MG63 (cell line): Measurements from ENCODE around the gene TIMELESS. TPM values are rescaled to one million over a fixed set of nuclear protein-coding genes. Genes with fewer than 3 reads are reported as not detected.
"Not testable (repeated sequence)": the region's sequence is repeated elsewhere in the genome, so short reads cannot be mapped to it uniquely, and the experiment has no call there.

Experiments used
- DNase-seq: peaks from one replicate; pipeline ENCODE4 v3.0.0-alpha.2; 2020
- H3K27me3 ChIP-seq: fragments of 250-450 bp; sonication (Bioruptor Pico); 2 replicates; pipeline ENCODE4 v1.5.1; 2020; ENCODE audit warnings: mild to moderate bottlenecking, moderate library complexity
- H3K36me3 ChIP-seq: fragments of 250-450 bp; sonication (Bioruptor Pico); 2 replicates; pipeline ENCODE4 v1.5.1; 2020; ENCODE audit warnings: mild to moderate bottlenecking, moderate library complexity
- H3K4me3 ChIP-seq: fragments of 250-450 bp; sonication (Bioruptor Pico); 2 replicates; pipeline ENCODE4 v1.5.1; 2020; ENCODE audit warnings: mild to moderate bottlenecking, moderate library complexity
- H3K9me3 ChIP-seq: fragments of 250-450 bp; sonication (Bioruptor Pico); 2 replicates; pipeline ENCODE4 v1.5.1; 2020; ENCODE audit warnings: mild to moderate bottlenecking, moderate library complexity
- total RNA-seq: library from RNA; depleted of rRNA; stranded (reverse); fragments of >200 nt; shearing (Covaris generic); gene quantifications from 2 replicates; pipeline ENCODE4 v1.2.3, GENCODE V29; 2014; ENCODE audit warnings: low replicate concordance; rRNA removed

TIMELESS gene, protein sequence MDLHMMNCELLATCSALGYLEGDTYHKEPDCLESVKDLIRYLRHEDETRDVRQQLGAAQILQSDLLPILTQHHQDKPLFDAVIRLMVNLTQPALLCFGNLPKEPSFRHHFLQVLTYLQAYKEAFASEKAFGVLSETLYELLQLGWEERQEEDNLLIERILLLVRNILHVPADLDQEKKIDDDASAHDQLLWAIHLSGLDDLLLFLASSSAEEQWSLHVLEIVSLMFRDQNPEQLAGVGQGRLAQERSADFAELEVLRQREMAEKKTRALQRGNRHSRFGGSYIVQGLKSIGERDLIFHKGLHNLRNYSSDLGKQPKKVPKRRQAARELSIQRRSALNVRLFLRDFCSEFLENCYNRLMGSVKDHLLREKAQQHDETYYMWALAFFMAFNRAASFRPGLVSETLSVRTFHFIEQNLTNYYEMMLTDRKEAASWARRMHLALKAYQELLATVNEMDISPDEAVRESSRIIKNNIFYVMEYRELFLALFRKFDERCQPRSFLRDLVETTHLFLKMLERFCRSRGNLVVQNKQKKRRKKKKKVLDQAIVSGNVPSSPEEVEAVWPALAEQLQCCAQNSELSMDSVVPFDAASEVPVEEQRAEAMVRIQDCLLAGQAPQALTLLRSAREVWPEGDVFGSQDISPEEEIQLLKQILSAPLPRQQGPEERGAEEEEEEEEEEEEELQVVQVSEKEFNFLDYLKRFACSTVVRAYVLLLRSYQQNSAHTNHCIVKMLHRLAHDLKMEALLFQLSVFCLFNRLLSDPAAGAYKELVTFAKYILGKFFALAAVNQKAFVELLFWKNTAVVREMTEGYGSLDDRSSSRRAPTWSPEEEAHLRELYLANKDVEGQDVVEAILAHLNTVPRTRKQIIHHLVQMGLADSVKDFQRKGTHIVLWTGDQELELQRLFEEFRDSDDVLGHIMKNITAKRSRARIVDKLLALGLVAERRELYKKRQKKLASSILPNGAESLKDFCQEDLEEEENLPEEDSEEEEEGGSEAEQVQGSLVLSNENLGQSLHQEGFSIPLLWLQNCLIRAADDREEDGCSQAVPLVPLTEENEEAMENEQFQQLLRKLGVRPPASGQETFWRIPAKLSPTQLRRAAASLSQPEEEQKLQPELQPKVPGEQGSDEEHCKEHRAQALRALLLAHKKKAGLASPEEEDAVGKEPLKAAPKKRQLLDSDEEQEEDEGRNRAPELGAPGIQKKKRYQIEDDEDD
- total RNA-seq: 22.6 and 24.4 TPM in 2 replicates

DNA sequence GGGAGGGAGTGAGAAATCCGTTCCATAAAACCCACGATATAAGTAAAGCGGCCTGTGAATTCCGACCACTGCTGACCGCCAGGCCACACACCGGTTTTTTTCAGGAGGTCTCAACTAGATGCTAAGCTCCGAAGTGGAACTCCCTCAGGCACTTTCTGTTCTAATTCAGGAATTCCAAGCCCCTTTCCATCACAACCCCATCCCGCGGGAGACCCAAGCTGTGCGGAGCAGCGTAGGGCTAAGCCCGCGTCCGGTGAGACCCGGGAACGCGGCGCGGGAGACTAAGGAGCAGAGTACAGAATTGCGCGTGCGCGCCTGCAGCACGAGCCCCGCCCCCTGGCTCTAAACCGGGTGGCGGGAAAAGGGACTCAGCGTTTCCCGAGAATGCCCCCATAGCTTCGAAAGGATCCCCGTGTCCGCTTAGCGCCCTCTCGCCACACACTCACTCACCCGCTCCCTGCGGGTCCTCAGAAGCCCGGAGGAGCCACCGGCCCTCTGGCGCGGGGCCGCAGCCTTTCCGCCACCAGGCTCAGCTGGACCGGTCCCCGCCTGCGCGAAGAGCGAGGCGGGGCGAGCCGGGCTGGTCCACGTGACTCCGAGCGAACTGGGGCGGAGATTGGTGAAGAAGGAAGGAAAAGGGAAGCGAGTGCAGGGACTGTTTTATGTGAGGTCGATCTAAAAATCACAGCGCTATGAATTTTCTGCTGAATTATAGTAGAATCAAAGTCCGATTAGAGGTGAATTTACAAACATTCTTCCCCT lies at the start of gene TIMELESS:
TIMELESS (minus strand) TSS at position 567 of the 762 bp plus-strand sequence. CDS start 15,256 bp downstream, outside the sequence.
- peak; percentile 88 for DNase-seq
- no peaks in the 10 kb centered on the region for H3K9me3 ChIP-seq
- H3K27me3 ChIP-seq: no peaks in the 10 kb centered on the region
- H3K36me3 ChIP-seq: peaks cover 7% of the 10 kb centered on the region; the same call in 1 of the 2 replicates
- H3K4me3 ChIP-seq: peak within 1 kb of the TSS; percentile 57

DNA sequence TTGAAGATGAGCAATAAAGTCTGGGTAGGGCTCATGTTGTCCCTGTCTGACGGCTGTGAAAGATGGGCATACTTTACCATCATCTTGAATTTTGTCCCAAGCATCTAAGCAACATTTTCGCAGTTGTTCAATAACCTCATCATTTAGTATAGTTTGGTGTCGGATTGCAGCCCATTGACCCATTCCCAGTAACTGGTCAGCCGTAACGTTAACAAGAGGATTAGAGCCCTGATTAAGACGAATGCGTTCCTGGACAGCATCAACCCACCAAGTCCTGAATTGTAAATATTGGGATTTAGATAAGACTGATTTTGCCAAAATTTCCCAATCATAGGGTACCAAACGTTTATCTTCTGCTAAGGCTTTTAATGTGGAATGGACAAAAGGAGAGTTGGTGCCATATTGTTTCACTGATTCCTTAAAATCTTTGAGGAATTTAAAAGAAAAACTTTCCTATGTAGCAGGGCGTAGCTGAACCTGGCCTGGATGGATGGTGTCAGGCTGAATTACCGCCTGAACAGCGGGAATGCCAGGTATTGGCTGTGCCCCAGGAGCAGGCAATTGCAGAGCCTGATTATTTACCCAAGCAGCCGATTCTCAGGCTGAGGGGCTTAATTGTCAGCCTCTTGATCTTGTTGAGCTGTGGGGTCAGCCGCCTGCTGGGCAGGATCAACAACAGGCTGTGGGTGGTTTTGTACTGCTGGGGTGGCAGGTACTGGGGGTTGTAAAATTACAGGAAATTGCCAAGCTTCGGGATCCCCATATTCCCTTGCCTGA lies 49.1 kb upstream of the TIMELESS start:
- not testable (repeated sequence) for H3K9me3 ChIP-seq, DNase-seq, H3K27me3 ChIP-seq, H3K36me3 ChIP-seq, H3K4me3 ChIP-seq

DNA sequence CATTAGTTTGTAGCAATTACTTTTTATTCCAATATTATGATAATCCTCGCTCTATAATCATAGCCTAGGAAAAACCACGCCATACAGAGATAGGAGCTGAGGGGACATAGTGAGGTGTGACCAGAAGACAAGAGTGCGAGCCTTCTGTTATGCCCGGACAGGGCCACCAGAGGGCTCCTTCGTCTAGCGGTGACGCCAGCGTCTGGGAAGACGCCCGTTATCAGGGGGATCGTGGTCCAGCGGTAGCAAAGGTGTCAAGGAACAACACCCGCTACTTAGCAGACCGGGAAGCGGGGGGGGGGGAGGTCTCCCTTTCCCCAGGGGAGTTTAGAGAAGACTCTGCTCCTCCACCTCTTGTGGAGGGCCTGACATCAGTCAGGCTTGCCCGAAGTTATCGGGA lies 47.5 kb upstream of the TIMELESS start:
- DNase-seq: peak; percentile 17
- H3K27me3 ChIP-seq, H3K4me3 ChIP-seq, H3K9me3 ChIP-seq, H3K36me3 ChIP-seq: not testable (repeated sequence)

DNA sequence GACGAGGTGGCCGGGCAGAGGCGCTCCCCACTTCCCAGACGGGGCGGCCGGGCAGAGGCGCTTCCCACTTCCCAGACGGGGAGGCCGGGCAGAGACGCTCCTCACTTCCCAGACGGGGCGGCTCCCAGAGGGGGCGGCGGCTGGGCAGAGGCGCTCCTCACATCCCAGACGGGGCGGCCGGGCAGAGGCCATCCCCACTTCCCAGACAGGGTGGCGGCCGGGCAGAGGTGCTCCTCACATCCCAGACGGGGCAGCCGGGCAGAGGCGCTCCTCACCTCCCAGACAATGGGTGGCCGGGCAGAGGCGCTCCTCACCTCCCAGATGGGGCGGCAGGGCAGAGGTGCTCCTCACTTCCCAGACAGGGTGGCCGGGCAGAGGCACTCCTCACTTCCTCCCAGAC lies 45.3 kb upstream of the TIMELESS start:
- not testable (repeated sequence) for H3K36me3 ChIP-seq, H3K9me3 ChIP-seq, DNase-seq, H3K4me3 ChIP-seq
- H3K27me3 ChIP-seq: peaks cover 12% of the 10 kb centered on the region

DNA sequence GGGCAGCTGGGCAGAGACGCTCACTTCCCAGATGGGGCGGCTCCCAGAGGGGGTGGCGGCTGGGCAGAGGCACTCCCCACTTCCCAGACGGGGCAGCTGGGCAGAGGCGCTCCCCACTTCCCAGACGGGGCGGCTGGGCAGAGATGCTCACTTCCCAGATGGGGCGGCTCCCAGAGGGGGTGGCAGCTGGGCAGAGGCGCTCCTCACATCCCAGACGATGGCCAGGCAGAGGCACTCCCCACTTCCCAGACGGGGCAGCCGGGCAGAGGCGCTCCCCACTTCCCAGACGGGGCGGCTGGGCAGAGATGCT lies 44.8 kb upstream of the TIMELESS start:
- not testable (repeated sequence) for H3K9me3 ChIP-seq, H3K4me3 ChIP-seq, DNase-seq, H3K36me3 ChIP-seq
- peaks cover 16% of the 10 kb centered on the region for H3K27me3 ChIP-seq

DNA sequence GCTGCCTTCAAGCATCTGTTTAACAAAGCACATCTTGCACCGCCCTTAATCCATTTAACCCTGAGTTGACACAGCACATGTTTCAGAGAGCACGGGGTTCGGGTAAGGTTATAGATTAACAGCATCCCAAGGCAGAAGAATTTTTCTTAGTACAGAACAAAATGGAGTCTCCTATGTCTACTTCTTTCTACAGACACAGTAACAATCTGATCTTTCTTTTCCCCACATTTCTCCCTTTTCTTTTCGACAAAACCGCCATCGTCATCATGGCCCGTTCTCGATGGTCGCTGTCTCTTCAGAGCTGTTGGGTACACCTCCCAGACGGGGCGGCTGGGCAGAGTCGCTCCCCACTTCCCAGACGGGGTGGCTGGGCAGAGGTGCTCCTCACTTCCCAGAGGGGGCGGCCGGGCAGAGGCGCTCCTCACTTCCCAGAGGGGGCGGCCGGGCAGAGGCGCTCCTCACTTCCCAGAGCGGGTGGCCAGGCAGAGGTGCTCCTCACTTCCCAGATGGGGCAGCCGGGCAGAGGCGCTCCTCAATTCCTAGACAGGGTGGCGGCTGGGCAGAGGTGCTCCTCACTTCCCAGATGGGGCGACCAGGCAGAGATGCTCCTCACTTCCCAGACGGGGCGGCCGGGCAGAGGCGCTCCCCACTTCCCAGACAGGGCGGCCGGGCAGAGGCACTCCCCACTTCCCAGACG lies 44.3 kb upstream of the TIMELESS start:
- H3K9me3 ChIP-seq, DNase-seq, H3K4me3 ChIP-seq, H3K36me3 ChIP-seq: not testable (repeated sequence)
- peaks cover 21% of the 10 kb centered on the region for H3K27me3 ChIP-seq

DNA sequence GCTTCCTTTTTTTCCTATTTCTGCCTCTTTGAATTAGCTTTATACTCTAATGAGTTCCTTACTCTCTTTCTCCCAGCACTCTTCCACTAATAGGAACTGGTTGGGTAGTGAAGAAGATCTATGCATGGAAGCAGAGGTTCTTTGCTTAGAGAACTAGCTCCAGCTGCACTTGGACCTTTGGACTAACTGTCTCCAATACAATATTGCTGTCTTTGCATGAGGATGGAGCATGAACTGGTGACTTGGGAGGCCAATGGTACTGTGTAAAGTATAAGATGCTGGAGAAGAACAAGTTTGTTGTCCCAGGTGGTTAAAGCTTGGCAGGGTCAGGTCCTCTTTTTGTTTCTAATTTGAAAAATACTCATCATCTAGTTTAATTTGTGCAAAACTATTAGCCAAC lies 41.1 kb upstream of the TIMELESS start:
- H3K4me3 ChIP-seq: no peak overlapping the region
- no peak for DNase-seq
- peaks cover 32% of the 10 kb centered on the region for H3K27me3 ChIP-seq
- no peaks in the 10 kb centered on the region; the same call in 1 of the 2 replicates for H3K9me3 ChIP-seq
- H3K36me3 ChIP-seq: no peaks in the 10 kb centered on the region

DNA sequence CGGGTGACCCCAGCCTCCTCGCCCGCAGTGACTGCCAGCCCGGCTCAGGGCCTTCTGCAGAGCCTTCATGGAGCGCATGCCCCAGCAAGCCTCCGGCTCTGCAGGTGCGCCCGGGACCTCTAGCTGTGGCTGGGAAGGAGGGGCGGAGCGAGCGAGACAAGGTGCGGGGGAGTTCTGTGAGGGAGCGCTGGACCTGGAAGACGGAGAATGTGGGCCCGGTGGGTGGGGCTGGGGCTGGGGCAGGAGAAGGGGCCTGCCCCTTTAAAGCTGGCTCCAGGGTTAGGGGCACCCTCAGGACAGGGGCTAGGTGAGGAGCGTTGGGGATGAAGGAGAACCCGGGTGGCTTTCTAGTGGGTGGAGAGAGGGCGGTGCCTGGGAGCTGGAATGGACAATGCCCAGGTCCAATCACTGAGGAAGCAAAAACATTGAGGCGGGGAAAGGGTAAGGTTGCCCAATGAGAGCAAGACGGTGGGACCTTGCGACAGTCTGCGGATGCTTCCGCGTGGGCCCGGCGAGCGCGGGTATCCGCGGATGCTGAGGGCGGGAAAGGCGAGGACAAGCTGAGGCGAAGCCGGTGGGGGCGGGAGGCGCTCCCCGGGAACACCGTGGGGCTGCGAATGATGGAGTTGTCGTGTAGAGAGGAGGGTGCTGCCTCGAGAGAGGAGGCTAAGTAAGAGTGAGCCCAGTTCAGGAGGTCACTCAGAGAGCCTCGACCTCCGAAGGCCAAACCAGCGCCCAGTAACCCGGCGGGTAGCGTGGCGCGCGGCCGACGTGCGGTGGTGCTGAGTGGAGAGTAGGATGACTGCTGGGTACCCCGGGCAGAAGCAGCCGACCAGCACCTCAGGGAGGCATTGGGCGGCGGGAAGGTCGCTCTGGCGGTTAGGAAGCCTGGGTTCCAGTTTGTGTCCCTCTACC lies 39.1 kb upstream of the TIMELESS start, which contains the start of gene GLS2:
GLS2 (minus strand) TSS at position 121 of the 915 bp plus-strand sequence; CDS start at position 78, 43 bp downstream.
- Histone ChIP-seq H3K36me3 (no peaks in the 10 kb centered on the region), H3K9me3 (no peaks in the 10 kb centered on the region; the same call in 1 of the 2 replicates), H3K27me3 (peaks cover 32% of the 10 kb centered on the region), H3K4me3 (peak within 1 kb of the TSS; percentile 35)
- peak; percentile 44 for DNase-seq

DNA sequence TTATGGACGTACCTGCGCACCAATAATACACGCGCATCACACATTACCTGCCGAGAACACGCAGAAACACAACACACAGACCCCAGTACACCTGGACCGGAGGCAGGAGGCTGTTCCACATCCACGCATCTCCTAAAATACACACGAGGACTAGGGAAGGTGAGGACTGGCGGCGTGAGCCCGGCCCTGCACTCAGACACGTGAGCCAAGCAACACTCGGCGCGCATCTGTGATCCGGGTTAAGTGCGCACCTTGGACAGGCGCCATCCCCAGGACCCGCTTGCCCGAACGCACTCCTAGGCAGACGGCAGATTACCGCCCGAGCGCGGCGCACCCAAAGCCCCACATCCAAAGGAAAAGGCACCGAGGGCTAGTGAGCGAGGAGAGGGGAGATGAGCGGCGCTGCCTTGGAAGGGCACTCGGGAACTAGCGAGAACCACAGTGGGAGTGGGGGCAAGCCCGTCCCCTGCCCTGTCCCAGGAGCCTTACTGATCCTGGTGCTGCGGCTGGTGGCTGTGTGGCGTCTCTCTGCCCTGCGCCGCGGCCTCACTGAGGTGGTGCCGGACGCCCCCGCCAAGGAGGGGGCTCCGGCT lies 38.3 kb upstream of the TIMELESS start:
- DNase-seq: peak; percentile 11
- Histone ChIP-seq H3K36me3 (no peaks in the 10 kb centered on the region), H3K27me3 (peaks cover 32% of the 10 kb centered on the region), H3K9me3 (no peaks in the 10 kb centered on the region; the same call in 1 of the 2 replicates), H3K4me3 (peak overlapping the region; percentile 35)

DNA sequence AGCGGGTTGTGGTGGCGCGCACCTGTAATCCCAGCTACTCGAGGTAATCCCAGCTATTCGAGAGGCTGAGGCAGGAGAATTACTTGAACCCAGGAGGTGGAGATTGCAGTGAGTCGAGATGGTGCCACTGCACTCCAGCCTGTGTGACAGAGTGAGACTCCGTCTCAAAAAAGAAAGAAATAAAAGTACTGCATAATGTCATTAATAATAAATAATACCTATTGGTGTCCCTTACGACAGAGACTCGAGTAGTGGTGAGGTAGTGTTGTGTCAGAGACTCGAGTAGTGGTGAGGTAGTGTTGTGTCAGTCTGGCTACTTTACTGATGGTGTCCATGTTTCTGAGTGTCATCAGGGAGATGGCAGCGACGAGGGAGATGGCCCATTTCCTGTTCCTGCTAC lies 37.5 kb upstream of the TIMELESS start:
- Histone ChIP-seq H3K9me3 (no peaks in the 10 kb centered on the region; the same call in 1 of the 2 replicates), H3K4me3 (no peak overlapping the region), H3K27me3 (peaks cover 32% of the 10 kb centered on the region), H3K36me3 (no peaks in the 10 kb centered on the region)
- no peak for DNase-seq

DNA sequence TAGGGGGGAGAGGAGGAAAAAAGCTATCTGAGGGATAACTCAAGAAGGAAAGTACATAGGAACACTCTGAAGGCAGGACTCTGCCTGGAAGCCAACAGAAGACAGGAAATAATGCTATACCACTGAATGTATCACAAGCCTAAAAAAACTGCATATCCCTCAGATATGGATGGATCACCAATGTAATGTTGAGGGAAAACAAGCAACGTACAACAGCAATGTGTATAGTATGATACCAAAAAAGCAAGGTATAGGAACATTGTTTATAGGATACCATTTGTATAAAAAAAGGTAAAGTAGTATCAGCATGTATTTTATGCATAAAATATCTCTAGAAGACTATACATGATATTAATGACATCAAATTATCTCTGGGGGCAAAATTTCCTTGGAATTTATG lies 35.3 kb upstream of the TIMELESS start:
- DNase-seq: no peak
- Histone ChIP-seq H3K4me3 (no peak overlapping the region), H3K36me3 (no peaks in the 10 kb centered on the region), H3K9me3 (no peaks in the 10 kb centered on the region; the same call in 1 of the 2 replicates), H3K27me3 (peaks cover 20% of the 10 kb centered on the region)

DNA sequence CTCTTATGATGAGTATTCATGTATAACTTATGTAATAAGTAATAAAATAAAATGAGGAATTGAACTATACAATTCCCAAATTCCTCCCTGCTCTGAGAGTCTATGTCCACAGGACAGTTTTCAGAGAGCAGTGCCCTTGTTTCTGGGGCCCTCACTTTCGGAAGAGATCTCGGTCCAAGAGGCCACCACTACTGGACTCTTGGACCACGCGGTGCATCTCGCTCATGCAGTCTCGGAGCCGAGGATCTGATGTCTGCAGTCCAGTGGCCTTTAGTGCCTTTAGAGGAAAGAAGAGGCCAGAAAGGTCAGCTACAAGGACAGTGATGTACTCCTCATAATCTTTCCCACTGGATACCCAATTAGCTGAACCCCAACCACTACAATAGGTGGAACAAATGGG lies 30.4 kb upstream of the TIMELESS start:
- Histone ChIP-seq H3K36me3 (no peaks in the 10 kb centered on the region), H3K27me3 (no peaks in the 10 kb centered on the region), H3K9me3 (no peaks in the 10 kb centered on the region), H3K4me3 (no peak overlapping the region)
- no peak for DNase-seq

DNA sequence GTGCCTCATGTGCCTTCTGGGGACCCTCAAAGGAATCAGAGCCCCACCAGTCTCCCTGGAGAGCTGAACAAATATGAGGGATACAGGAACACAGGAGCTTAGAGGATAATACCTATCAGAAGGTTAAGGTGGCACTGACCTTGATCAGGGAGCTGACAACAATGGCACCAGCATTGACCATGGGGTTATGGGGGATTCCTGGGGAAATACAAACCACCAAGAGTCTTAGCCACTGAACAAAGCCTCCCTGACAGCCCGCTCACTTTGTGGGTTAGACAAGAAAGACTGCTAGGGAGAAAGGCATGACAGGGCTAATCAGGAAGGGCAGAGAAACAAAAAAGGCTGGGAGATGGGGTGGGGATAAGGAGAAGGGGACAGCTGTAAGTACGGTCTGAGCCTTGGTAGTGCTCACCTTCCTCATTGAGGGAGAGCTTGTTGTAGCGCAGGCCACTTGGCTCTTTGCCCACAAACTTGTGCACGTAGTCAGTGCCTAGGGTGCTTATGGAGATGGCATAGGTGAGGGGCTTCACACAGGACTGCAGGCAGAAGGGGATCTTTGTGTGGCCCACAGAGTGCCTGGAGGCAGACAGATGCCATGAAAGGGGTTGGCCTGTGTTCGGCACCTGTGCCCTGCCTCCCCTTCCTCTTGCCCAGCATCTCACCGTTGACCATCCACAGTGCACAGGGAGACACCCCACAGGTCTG lies 28.4 kb upstream of the TIMELESS start:
- no peak for DNase-seq
- no peak overlapping the region for H3K4me3 ChIP-seq
- no peaks in the 10 kb centered on the region for H3K9me3 ChIP-seq
- H3K36me3 ChIP-seq: no peaks in the 10 kb centered on the region; the same call in none of the 2 replicates
- no peaks in the 10 kb centered on the region for H3K27me3 ChIP-seq
